Glomerular visceral epithelial cell (primary cell): ENCODE data around the gene FILIP1L.

Experiments used
- DNase-seq: peaks from one replicate; pipeline ENCODE4 v3.0.0-alpha.2; 2016; ENCODE audit errors: extremely low spot score

FILIP1L gene

GRCh38 chr3:100114413-100115030 is at the start of gene FILIP1L:
TSS of gene FILIP1L (minus strand) at chr3:100114501.
- no peak for DNase-seq

GRCh38 chr3:100163787-100164186 is 49.5 kb upstream of the FILIP1L start:
- DNase-seq, result no peak

GRCh38 chr3:100160521-100160920 is 46.2 kb upstream of the FILIP1L start:
- DNase-seq, result no peak

GRCh38 chr3:100159331-100160153 is 45.2 kb upstream of the FILIP1L start:
- no peak for DNase-seq

GRCh38 chr3:100158918-100159330 is 44.6 kb upstream of the FILIP1L start:
- no peak for DNase-seq

- DNase-seq, result no peak
Measured at GRCh38 chr3:100157685-100158084, 43.4 kb upstream of the FILIP1L start.

- no peak for DNase-seq
Measured at GRCh38 chr3:100155590-100155989, 41.3 kb upstream of the FILIP1L start.

GRCh38 chr3:100155128-100155527 is 40.8 kb upstream of the FILIP1L start:
- no peak for DNase-seq

- DNase-seq, result no peak
Measured at GRCh38 chr3:100154171-100154570, 39.9 kb upstream of the FILIP1L start.

GRCh38 chr3:100151024-100151707 is 36.9 kb upstream of the FILIP1L start:
- no peak for DNase-seq

GRCh38 chr3:100150473-100150872 is 36.2 kb upstream of the FILIP1L start:
- DNase-seq, result no peak

- DNase-seq, result no peak
Measured at GRCh38 chr3:100149713-100150415, 35.6 kb upstream of the FILIP1L start.

- no peak for DNase-seq
Measured at GRCh38 chr3:100149130-100149529, 34.8 kb upstream of the FILIP1L start.

- DNase-seq, result no peak
Measured at GRCh38 chr3:100144255-100144866, 30.1 kb upstream of the FILIP1L start.

- no peak for DNase-seq
Measured at GRCh38 chr3:100141586-100141985, 27.3 kb upstream of the FILIP1L start.

- DNase-seq, result no peak
Measured at GRCh38 chr3:100140976-100141375, 26.7 kb upstream of the FILIP1L start.

- DNase-seq, result no peak
Measured at GRCh38 chr3:100136921-100137320, 22.6 kb upstream of the FILIP1L start.

GRCh38 chr3:100131241-100131640 is 16.9 kb upstream of the FILIP1L start:
- DNase-seq, result no peak

GRCh38 chr3:100129941-100130340 is 15.6 kb upstream of the FILIP1L start:
- no peak for DNase-seq

- no peak for DNase-seq
Measured at GRCh38 chr3:100128565-100128964, 14.3 kb upstream of the FILIP1L start.

- no peak for DNase-seq
Measured at GRCh38 chr3:100127792-100128191, 13.5 kb upstream of the FILIP1L start.
